Spleen (tissue), 7 donors: ENCODE data around the gene UPK1A.

Experiments used
- POLR2A ChIP-seq, 3 donors: fragments of 450-650 bp; IDR thresholded peaks; one replicate each; pipeline ENCODE4 v1.5.1; 2017; ENCODE audit warnings: antibody characterized with exemption in 3 of 3, mild to moderate bottlenecking in 1 of 3
- TF ChIP-seq, protein P1 (sequence below), 11 experiments: fragments of 200-600 bp in 7 of 11; fragments of 450-650 bp in 4 of 11; sonication (generic) in 4 of 11; IDR thresholded peaks in 8 of 11; conservative IDR thresholded peaks in 3 of 11; 1 replicate in 7 of 11; 2 replicates in 4 of 11; pipeline versions ENCODE4 v1.4.0 to v1.8.0; 2016 to 2021; ENCODE audit warnings: antibody characterized with exemption in 11 of 11, inconsistent platforms in 4 of 11, mild to moderate bottlenecking in 1 of 11
- donor health status: DM: no; HTN: no; CAD: no; lungs with moderate emphysema.
- donor health status: DM: no; HTN: no; CAD: no.
- donor health status: DM: no; HTN: no; CAD: no.

DNA sequence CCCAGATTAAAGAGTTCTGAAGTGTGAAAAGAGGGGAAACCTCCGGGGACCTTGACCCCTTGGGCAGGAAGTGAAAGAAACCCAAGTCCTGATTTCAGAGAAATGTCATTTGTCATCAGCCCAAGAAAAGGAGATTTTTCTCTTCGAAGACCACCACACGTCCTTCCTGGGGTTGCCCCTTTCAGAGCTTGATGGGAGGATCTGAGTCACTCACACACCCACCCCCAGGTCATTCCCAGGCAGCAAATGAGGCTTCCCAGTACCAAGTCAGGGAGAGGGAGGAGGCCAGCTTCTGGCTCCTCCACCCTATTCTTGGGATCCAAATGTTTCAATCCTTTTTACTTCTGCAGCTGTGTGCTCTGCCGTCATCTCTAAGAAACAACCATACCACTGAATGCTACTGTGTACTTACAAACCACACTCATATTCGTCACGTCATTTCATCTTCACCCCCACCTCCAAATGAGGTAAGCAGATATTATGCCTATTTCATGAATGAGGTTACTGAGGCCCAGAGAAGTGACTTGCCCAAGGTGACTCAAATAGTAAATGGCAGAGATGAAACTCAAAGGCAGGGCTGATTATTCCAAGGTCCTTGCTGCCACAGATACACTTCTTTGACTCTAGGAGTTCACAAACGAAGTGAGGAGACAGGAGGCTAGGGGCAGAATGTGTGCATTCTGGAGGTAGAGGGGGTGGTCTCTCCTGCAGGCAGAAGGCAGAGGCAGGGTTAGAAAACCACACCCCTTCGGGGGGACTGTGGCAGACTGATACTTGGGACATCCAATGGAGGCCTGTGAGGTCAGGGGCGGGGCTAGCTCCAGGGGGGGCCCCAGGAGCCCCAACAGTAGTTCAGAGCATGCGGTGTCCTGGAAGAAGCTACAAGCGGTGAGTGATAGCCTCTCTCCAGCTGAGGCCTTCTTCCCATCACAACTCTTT lies 46.5 kb downstream of the UPK1A start:
- TF ChIP-seq, protein P1, sequence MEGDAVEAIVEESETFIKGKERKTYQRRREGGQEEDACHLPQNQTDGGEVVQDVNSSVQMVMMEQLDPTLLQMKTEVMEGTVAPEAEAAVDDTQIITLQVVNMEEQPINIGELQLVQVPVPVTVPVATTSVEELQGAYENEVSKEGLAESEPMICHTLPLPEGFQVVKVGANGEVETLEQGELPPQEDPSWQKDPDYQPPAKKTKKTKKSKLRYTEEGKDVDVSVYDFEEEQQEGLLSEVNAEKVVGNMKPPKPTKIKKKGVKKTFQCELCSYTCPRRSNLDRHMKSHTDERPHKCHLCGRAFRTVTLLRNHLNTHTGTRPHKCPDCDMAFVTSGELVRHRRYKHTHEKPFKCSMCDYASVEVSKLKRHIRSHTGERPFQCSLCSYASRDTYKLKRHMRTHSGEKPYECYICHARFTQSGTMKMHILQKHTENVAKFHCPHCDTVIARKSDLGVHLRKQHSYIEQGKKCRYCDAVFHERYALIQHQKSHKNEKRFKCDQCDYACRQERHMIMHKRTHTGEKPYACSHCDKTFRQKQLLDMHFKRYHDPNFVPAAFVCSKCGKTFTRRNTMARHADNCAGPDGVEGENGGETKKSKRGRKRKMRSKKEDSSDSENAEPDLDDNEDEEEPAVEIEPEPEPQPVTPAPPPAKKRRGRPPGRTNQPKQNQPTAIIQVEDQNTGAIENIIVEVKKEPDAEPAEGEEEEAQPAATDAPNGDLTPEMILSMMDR (IDR thresholded peaks at IDR 0.05 in 8 of 11, conservative IDR thresholded peaks at IDR 0.05 in 3 of 11): no peak
- TF ChIP-seq POLR2A (IDR thresholded peaks at IDR 0.05): no peak
